Activated CD8-positive, alpha-beta T cell treated with anti-CD3 and anti-CD28 coated beads, Interleukin-2, amount 10 ng/mL, durations not matched to agents 7 days and 5 days (primary cell): ENCODE results near the gene KCTD17. TPM values are rescaled to one million over a fixed set of nuclear protein-coding genes. Genes with fewer than 3 reads are reported as not detected.

Experiments
- ATAC-seq: fragments of 150-1000 bp; cut with Tn5 transposase; one replicate; pipeline ENCODE4 v1.10.0; 2021; ENCODE audit warnings: moderate library complexity
- CTCF ChIA-PET: fragments of 350-600 bp; sonication (Branson Sonifier 250); formaldehyde crosslinking; loops from one replicate; lab custom pipeline; 2021; ENCODE audit warnings: antibody characterized with exemption; lab: Charles Lee
- POLR2A ChIA-PET: fragments of 350-600 bp; sonication (Branson Sonifier 250); formaldehyde crosslinking; loops from one replicate; lab custom pipeline; 2021; ENCODE audit warnings: antibody characterized with exemption; lab: Charles Lee
- DNase-seq: peaks from one replicate; pipeline ENCODE4 v3.0.0-alpha.2; 2020
- H3K27ac Mint-ChIP-seq: one replicate; pipeline ENCODE4 v1.8.0; 2021; ENCODE audit warnings: mild to moderate bottlenecking, mixed read lengths
- H3K27me3 Mint-ChIP-seq: one replicate; pipeline ENCODE4 v1.8.0; 2021; ENCODE audit warnings: low read depth, mixed read lengths
- H3K36me3 Mint-ChIP-seq: one replicate; pipeline ENCODE4 v1.8.0; 2021; ENCODE audit warnings: low read depth, mixed read lengths
- H3K4me1 Mint-ChIP-seq: one replicate; pipeline ENCODE4 v1.8.0; 2021; ENCODE audit warnings: low read depth, mixed read lengths
- H3K4me3 Mint-ChIP-seq: one replicate; pipeline ENCODE4 v1.8.0; 2021; ENCODE audit warnings: mild to moderate bottlenecking, mixed read lengths
- H3K9me3 Mint-ChIP-seq: one replicate; pipeline ENCODE4 v1.8.0; 2022; ENCODE audit warnings: mixed read lengths; ENCODE audit not compliant: insufficient read depth
- total RNA-seq, 2 experiments: library from RNA; stranded (reverse); gene quantifications; one replicate each; pipeline ENCODE4 v1.2.3, GENCODE V29; 2021

KCTD17 gene
- total RNA-seq, 2 experiments from 2014 or later = 34.3 to 35.9 TPM

- ATAC-seq (no peak), DNase-seq (no peak)
- no peaks in the 10 kb centered on the region for H3K36me3 Mint-ChIP-seq
- H3K4me3 Mint-ChIP-seq = no peak overlapping the region
- H3K27ac Mint-ChIP-seq = no peak overlapping the region
- no peaks in the 10 kb centered on the region for H3K9me3 Mint-ChIP-seq
- CTCF ChIA-PET = no interaction called here
- H3K4me1 Mint-ChIP-seq = peaks cover 59% of the 10 kb centered on the region
- POLR2A ChIA-PET = interaction anchor here (0.5 to 3.3 kb wide), 2 partner anchors 36 to 75 kb away, joined by 3 to 13 read pairs; no protein-coding TSS in a partner anchor
- H3K27me3 Mint-ChIP-seq = no peaks in the 10 kb centered on the region
Measured at GRCh38 chr22:37086184-37086583, 34.6 kb downstream of the KCTD17 start.

- POLR2A ChIA-PET = interaction anchor here (1.2 to 3.3 kb wide), 3 partner anchors 9 to 34 kb away, joined by 3 to 13 read pairs (median 6); no protein-coding TSS in a partner anchor
- H3K4me3 Mint-ChIP-seq = no peak overlapping the region
- no peak for DNase-seq
- no peak for ATAC-seq
- H3K4me1 Mint-ChIP-seq = peaks cover 39% of the 10 kb centered on the region
- CTCF ChIA-PET = interaction anchor here (1.4 kb wide), 2 partner anchors 8 to 10 kb away, joined by 3 to 6 read pairs; no protein-coding TSS in a partner anchor
- no peaks in the 10 kb centered on the region for H3K27me3 Mint-ChIP-seq
- H3K36me3 Mint-ChIP-seq = no peaks in the 10 kb centered on the region
- H3K9me3 Mint-ChIP-seq = no peaks in the 10 kb centered on the region
- peak overlapping the region; percentile 30 for H3K27ac Mint-ChIP-seq
Measured at GRCh38 chr22:37088108-37088605, 36.6 kb downstream of the KCTD17 start.

DNA sequence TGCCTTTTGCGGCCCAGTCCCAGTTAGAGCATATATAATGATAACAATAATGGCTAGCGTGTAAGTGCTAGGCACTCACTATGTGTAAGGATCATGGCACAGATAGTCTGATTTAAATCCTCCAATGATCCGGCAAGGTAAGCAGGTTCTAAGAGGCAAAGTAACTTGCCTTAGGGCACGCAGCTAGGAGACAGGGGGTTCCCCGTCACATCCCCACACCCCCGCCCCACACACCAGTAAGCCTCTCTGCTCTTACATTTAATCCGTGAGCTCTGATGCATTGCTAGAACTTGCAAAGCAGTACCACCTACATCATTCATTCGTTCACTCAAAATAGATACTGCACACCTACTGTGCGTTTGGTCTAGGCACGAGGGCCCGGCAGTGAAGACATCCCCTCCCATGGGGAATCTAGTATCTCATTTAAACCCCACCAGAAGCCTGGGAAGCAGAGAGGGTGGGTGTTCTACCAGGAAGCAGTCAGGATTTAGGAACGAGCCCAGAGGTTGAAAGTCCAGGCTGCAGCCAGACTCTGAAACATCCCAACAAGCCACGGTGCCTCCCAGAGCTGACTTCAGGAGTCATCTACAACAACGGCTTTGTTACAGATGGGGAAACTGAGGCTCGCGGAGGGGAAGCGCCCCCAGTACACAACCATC is 37.3 kb downstream of the KCTD17 start:
- CTCF ChIA-PET = interaction anchor here (0.9 to 1.4 kb wide), 2 partner anchors 9 to 30 kb away, joined by 3 to 6 read pairs; no protein-coding TSS in a partner anchor
- Mint-ChIP-seq H3K27me3 (no peaks in the 10 kb centered on the region), H3K27ac (no peak overlapping the region), H3K36me3 (no peaks in the 10 kb centered on the region), H3K4me3 (no peak overlapping the region), H3K9me3 (no peaks in the 10 kb centered on the region), H3K4me1 (peaks cover 32% of the 10 kb centered on the region)
- ATAC-seq (no peak), DNase-seq (no peak)
- POLR2A ChIA-PET = interaction anchor here (1.2 to 3.3 kb wide), 3 partner anchors 9 to 33 kb away, joined by 3 to 13 read pairs (median 6); no protein-coding TSS in a partner anchor

DNA sequence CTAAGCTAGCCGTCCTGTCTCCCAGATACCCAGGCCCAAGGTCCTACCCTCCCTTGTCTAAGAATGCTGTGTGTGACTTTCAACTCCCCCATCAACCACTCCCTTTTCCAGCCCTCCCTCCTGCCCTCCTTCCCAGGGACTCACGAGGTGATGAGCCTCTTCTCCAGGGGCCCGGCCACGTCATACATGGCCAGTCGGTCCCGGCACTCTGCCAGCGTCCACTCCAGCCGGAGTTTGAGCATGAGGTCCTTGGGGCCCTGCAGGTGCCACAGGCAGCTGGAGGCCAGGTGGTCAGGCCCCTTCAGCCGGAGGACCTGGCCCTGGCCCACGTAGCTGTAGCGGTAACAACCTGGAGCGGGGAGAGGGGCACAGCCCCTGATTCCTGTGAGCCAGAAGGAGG is 37.9 kb downstream of the KCTD17 start:
- no peak overlapping the region for H3K27ac Mint-ChIP-seq
- H3K4me1 Mint-ChIP-seq = peaks cover 26% of the 10 kb centered on the region
- no peak overlapping the region for H3K4me3 Mint-ChIP-seq
- ChIA-PET POLR2A (interaction anchor here (0.9 to 3.3 kb wide), 3 partner anchors 10 to 33 kb away, joined by 3 to 13 read pairs (median 3); no protein-coding TSS in a partner anchor), CTCF (interaction anchor here (0.9 kb wide), 1 partner anchor 29 kb away, joined by 3 read pairs; no protein-coding TSS in a partner anchor)
- H3K9me3 Mint-ChIP-seq = no peaks in the 10 kb centered on the region
- H3K36me3 Mint-ChIP-seq = no peaks in the 10 kb centered on the region
- ATAC-seq (no peak), DNase-seq (no peak)
- no peaks in the 10 kb centered on the region for H3K27me3 Mint-ChIP-seq

DNA sequence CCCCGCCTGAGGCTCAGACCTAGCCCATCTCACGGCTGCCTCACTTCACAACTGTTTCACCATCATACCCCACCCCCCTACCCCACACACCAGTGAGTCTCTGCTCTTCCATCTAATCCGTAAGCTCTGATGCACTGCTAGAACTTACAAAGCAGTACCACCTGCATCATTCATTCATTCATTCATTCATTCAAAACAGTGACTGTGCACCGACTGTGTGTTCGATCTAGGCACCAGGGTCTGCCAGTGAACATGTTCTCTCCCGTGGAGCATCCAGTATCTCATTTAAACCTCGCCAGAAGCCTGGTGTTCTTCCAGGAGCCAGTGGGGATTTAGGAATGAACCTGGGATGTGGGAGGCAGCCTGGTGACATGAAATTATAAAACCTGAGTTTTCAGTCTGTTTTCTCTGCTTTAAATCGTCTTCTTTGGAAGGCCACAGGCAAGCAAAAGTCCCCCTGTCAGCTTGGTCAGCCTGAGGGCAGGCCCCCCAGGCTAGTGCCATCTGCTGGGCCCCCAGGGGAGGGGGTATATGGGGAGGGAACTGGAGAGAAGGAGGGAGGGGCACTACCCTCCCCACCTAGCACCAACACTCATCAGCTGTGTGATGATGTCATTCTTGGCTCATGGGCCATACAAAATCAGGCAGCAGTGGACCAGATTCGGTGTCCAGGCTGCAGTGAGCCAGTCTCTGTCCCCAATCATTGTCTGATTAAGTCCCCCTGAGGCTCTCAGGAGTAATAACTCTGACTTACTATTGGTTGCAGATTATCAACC is 39.6 kb downstream of the KCTD17 start:
- no peak overlapping the region for H3K4me3 Mint-ChIP-seq
- peaks cover 26% of the 10 kb centered on the region for H3K4me1 Mint-ChIP-seq
- CTCF ChIA-PET = interaction anchor here (1.1 to 1.7 kb wide), 2 partner anchors 11 to 24 kb away, joined by 3 to 4 read pairs; no protein-coding TSS in a partner anchor
- H3K27ac Mint-ChIP-seq = no peak overlapping the region
- no peaks in the 10 kb centered on the region for H3K27me3 Mint-ChIP-seq
- no peaks in the 10 kb centered on the region for H3K9me3 Mint-ChIP-seq
- no peak for DNase-seq
- no peaks in the 10 kb centered on the region for H3K36me3 Mint-ChIP-seq
- ATAC-seq = no peak
- POLR2A ChIA-PET = no interaction called here

GRCh38 chr22:37091994-37092393 is 40.5 kb downstream of the KCTD17 start:
- DNase-seq (no peak), ATAC-seq (no peak)
- no peak overlapping the region for H3K4me3 Mint-ChIP-seq
- H3K9me3 Mint-ChIP-seq = no peaks in the 10 kb centered on the region
- POLR2A ChIA-PET = no interaction called here
- CTCF ChIA-PET = interaction anchor here (1.1 to 1.7 kb wide), 2 partner anchors 12 to 23 kb away, joined by 3 to 4 read pairs; no protein-coding TSS in a partner anchor
- H3K27ac Mint-ChIP-seq = peak overlapping the region; percentile 8
- no peaks in the 10 kb centered on the region for H3K27me3 Mint-ChIP-seq
- peaks cover 26% of the 10 kb centered on the region for H3K4me1 Mint-ChIP-seq
- no peaks in the 10 kb centered on the region for H3K36me3 Mint-ChIP-seq

DNA sequence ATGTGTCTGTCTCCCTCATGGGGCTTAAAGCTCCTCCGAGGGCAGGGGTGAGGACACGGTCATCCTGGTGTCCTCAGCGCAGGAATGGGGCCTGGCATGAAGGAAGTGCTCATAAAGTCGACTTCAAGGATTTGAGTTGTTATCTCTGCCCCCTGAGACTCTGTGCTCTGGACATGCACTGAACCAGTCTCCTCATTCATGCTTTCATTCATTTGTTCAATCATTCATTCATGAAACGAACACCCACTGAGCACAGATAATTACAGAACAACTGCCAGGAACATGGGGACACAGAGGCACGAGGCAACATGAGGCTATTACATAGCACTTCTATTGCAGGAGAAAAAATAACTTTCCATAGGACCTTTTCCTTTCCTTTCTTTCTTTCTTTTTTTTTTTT is 41.5 kb downstream of the KCTD17 start:
- ATAC-seq (no peak), DNase-seq (no peak)
- Mint-ChIP-seq H3K27me3 (no peaks in the 10 kb centered on the region), H3K4me1 (peaks cover 21% of the 10 kb centered on the region), H3K27ac (no peak overlapping the region), H3K36me3 (no peaks in the 10 kb centered on the region), H3K4me3 (no peak overlapping the region), H3K9me3 (no peaks in the 10 kb centered on the region)
- CTCF ChIA-PET = no interaction called here
- POLR2A ChIA-PET = no interaction called here

- no peak overlapping the region for H3K4me3 Mint-ChIP-seq
- CTCF ChIA-PET = interaction anchor here (1.2 kb wide), 1 partner anchor 100 kb away, joined by 3 read pairs; no protein-coding TSS in a partner anchor
- no peaks in the 10 kb centered on the region for H3K36me3 Mint-ChIP-seq
- no peak overlapping the region for H3K27ac Mint-ChIP-seq
- H3K9me3 Mint-ChIP-seq = no peaks in the 10 kb centered on the region
- H3K27me3 Mint-ChIP-seq = no peaks in the 10 kb centered on the region
- H3K4me1 Mint-ChIP-seq = peaks cover 28% of the 10 kb centered on the region
- DNase-seq (no peak), ATAC-seq (no peak)
- POLR2A ChIA-PET = no interaction called here
Measured at GRCh38 chr22:37094239-37094638, 42.7 kb downstream of the KCTD17 start.

DNA sequence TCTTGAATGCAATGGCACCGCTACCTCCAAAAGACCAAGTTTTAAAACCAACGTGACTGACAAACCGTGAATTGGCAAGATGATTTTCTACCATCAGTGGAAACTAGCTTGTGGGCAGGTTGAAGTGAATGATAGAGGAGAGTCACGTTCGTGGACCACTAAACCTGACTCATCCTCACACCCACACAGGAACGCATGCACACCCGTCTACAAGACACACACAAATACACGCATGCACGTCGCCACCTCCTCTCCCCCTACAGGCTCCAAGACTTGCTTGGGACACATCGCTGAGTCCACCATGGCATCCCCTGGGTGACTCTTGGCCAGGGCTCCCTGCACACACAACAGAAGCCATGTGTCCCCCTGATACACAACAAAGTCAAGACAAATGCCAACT is 43.6 kb downstream of the KCTD17 start:
- POLR2A ChIA-PET = interaction anchor here (0.6 kb wide), 1 partner anchor 26 kb away, joined by 5 read pairs; no protein-coding TSS in a partner anchor
- Mint-ChIP-seq H3K4me3 (no peak overlapping the region), H3K27me3 (no peaks in the 10 kb centered on the region), H3K36me3 (no peaks in the 10 kb centered on the region), H3K4me1 (peaks cover 23% of the 10 kb centered on the region), H3K27ac (no peak overlapping the region), H3K9me3 (no peaks in the 10 kb centered on the region)
- no peak for ATAC-seq
- DNase-seq = no peak
- CTCF ChIA-PET = interaction anchor here (0.6 to 1.2 kb wide), 2 partner anchors 15 to 99 kb away, joined by 3 read pairs; no protein-coding TSS in a partner anchor

- Mint-ChIP-seq H3K9me3 (no peaks in the 10 kb centered on the region), H3K4me1 (peaks cover 27% of the 10 kb centered on the region), H3K4me3 (no peak overlapping the region), H3K27ac (no peak overlapping the region), H3K36me3 (no peaks in the 10 kb centered on the region), H3K27me3 (no peaks in the 10 kb centered on the region)
- ChIA-PET POLR2A (no interaction called here), CTCF (interaction anchor here (1.0 kb wide), 1 partner anchor 25 kb away, joined by 3 read pairs; no protein-coding TSS in a partner anchor)
- no peak for ATAC-seq
- no peak for DNase-seq
Measured at GRCh38 chr22:37097346-37097745, 45.8 kb downstream of the KCTD17 start.

DNA sequence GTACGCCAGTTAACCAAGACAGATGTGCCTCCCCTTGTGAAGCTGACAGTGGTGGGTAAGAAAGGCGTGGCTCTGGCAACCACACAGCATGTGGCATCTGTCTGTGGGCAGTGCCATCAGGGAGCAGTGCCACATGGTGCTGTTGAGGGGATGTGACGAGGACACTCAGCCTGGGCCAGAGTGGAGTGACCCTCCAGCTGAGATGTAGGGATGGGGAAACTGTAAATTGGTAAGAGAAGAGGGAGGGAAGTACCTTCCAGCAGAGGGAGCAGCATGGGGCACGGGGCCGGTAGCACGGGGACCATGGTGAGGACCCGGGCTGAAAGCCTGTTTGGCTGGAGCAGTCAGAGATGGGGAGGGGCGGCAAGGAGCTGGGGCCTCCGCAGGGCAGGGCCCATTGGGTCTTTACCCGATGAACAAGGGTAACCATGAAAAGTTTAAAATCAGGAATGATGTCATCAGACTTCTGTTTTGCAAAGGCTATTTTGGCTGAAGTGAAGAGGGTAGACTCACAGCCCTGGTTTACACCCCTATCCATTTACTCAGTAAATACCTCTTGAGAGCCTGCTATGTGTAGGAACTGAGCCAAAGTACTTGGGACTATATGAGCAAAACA is 47.5 kb downstream of the KCTD17 start:
- ATAC-seq (no peak), DNase-seq (no peak)
- Mint-ChIP-seq H3K9me3 (no peaks in the 10 kb centered on the region), H3K36me3 (no peaks in the 10 kb centered on the region), H3K4me3 (no peak overlapping the region), H3K27ac (peak overlapping the region; percentile 65), H3K4me1 (peaks cover 27% of the 10 kb centered on the region), H3K27me3 (no peaks in the 10 kb centered on the region)
- POLR2A ChIA-PET = interaction anchor here (0.8 to 1.0 kb wide), 3 partner anchors 19 to 1512 kb away, joined by 3 to 4 read pairs (median 3); no protein-coding TSS in a partner anchor
- CTCF ChIA-PET = interaction anchor here (0.7 to 2.8 kb wide), 6 partner anchors 14 to 245 kb away, joined by 3 to 8 read pairs (median 3); partner anchors contain the start of gene IL2RB
